Right forelimb (tissue), 1 donor: Measurements from ENCODE around the gene UBFD1.
"Not testable (repeated sequence)": the region's sequence is repeated elsewhere in the genome, so short reads cannot be mapped to it uniquely, and the experiment has no call there.

ENCODE experiments used
- DNase-seq: peaks from one replicate; pipeline ENCODE4 v3.0.0-alpha.2; 2018

Gene UBFD1, protein sequence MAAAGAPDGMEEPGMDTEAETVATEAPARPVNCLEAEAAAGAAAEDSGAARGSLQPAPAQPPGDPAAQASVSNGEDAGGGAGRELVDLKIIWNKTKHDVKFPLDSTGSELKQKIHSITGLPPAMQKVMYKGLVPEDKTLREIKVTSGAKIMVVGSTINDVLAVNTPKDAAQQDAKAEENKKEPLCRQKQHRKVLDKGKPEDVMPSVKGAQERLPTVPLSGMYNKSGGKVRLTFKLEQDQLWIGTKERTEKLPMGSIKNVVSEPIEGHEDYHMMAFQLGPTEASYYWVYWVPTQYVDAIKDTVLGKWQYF

DNA sequence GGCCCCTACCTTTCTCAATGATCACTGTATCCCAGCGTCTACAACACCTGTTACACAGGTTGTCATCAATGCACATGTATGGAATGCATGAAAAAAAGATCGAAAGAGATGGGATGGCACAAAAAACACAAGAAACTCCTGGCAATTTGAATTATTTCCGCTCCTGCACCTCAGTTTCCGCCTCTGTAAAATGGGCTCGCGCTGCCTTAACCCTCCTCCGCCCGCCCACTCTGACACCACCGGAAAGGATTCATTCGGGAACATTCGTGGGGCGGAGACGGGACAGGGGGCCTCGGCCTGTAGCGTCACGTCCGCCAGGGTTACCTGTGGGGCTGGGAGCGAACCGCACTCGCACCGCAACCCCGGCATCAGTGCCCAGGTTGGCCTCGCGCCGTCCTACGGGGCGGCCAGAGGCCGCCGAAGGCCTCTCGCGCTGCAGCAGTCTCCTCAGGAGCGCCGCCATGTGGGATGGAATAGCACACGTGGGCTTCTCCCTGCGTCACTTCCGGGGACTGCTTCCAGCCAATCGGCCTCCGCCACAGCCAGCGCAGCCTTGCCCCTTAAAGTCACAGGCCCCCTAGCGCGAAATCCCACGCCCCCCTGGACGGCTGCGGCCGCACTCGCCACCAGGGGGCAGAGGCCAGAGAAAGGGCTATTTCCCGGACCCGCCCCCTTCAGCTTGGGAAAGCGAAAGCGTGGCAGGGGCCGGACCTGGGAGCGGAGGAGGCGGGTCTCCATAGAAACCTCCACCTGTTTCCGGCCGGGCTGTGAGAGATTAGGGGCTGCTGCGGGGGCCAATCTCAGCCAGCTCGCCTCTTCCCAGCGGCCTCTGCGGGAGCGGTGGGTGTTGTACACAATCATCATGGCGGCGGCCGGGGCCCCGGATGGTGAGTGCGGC, at the start of gene UBFD1, which contains the start of gene EARS2:
Gene UBFD1 (plus strand): TSS at position 847 of the 898 bp plus-strand sequence. CDS start 16 bp downstream, at position 863.
Gene EARS2 (minus strand): TSS at position 470 of the 898 bp plus-strand sequence. CDS start 7 bp downstream, at position 463.
- peak; percentile 100 for DNase-seq

DNA sequence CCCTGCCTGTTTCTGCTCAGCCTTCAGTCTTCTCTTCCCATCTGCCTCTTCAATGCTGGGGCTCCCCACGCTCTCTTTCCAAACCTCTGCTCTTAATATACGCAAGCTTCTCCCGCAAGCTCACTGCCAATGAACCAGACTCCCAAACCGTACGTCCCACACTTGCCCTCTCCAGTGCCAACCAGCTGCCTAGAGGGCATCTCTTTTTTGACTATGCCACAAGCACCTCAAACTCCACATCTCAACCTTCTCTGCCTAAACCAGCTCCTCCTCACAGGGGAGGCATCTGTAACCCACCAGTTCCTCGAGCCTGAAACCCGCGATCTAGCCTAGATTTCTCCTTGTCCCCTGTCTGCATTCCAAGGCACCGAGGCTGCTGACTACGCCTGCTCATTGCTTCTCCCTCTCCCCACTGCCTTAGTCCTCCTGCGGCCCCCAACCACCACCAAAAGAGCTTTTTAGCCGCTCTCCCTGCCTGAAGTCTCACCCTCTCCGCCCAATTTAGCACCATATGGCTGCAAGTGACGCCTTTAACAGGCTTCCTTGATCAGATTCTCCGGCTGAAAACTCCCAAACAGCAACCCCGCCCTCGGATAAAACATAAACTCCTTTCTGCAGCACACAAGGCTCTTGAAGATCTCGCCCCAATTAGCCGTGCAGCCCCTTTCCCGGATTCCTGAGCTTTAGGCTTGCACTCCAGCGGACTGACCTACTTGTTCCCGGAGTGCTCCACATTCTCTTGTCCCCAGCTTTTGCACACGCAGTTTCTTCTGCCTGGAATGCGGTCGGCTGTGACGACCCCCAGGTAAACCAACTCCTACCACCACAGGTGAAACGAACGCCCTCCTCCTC, 48.7 kb upstream of the UBFD1 start:
- peak; percentile 51 for DNase-seq

DNA sequence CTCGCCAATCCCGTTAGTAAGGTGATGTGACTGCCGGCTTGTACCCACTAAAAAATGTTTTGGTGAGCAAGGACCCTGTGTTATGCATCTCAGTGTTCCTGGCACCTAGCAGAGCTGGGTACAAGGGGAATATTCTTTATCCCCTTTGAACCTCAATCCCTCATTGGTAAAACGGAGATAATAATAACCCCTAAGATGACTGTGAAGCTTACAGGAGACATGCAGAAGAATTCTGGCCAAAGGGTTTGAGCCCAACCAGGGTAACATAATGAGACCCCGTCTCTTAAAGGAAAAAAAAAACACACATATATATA, 48.1 kb upstream of the UBFD1 start:
- no peak for DNase-seq

DNA sequence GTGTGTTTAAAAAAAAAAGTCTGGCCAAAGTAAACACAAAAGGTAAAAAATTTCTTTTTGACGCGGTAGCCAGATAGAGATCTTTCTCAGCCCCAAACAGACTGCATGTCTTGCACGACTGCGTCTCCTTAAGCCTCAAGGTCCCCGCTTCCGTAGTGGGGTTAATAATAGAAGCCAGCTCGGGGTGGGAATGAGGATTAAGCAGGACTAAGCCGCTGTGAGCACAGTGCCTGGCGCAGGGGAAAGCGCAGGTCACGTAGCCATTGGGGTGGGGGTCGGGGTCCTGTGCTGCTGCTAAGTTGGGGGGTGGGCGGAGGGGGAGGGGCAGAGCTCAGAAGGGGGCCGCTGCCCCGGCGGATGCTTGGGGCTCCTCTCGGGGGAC, 47.8 kb upstream of the UBFD1 start:
- DNase-seq, result peak; percentile 59

DNA sequence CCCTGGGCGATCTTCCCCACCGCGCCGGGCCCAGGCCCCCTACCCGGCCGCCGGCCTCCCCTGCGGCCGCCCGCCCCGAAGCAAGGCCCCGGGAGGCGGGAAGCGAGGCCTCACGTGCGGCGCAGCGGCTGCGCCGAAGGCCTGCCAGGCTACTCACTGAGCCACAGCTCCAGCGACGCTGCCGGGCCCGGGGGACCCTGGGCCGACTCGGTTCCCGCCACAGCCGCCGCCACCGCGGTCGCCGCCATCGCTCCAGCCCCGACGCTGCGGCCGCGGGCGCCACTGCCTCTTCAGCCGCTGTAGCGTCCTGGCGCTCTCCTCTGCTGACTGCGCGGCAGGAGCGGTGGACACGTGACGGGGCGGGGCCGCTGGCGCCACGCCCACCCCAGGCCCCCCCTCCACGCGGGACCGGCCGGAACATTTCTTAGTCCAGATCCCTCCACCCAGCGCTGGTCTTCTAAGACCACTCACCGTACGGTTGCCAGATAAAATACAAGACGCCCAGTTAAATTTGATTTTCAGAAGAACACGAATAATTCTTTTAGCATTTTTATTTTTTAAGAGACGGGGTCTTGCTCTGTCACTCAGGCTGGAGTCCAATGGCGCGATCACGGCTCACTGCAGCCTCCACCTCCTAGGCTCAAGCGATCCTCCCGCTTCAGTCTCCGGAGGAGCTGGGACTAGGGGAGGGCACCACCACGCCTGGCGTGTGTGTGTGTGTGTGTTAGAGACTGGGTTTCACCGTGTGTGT, 47.2 kb upstream of the UBFD1 start, which contains the start of gene GGA2:
Gene GGA2 (minus strand): TSS at position 331 of the 751 bp plus-strand sequence. CDS start 83 bp downstream, at position 248.
- DNase-seq, result peak; percentile 95

DNA sequence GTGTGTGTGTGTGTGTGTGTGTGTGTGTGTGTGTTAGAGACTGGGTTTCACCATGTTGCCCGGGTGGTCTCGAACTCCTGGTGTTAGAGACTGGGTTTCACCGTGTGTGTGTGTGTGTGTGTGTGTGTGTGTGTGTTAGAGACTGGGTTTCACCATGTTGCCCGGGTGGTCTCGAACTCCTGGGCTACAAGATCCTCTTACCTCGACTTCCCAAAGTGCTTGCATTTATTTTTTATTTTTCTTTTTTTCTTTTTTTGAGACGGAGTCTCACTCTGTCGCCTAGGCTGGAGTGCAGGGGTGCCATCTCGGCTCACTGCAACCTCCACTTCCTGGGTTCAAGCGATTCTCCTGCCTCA, 46.6 kb upstream of the UBFD1 start:
- DNase-seq, result not testable (repeated sequence)

DNA sequence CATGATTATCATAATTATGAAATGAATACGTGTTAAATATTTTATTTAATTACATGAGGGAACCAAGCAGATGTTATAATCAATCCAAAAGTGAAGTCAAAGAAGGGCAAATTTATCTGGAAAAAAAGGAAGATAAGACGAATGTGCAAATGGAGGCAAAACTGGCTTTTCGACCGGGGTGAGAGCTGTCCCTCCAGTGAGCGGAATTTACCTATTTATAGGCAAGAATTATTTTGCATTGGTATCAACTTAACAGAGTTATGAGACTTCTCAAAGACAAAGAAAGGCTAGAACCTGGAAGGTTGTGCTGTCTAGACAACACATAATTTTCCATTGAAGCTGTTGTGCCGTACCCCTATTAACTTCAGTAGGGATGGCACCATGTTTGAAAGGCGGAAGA, 45.8 kb upstream of the UBFD1 start:
- no peak for DNase-seq

DNA sequence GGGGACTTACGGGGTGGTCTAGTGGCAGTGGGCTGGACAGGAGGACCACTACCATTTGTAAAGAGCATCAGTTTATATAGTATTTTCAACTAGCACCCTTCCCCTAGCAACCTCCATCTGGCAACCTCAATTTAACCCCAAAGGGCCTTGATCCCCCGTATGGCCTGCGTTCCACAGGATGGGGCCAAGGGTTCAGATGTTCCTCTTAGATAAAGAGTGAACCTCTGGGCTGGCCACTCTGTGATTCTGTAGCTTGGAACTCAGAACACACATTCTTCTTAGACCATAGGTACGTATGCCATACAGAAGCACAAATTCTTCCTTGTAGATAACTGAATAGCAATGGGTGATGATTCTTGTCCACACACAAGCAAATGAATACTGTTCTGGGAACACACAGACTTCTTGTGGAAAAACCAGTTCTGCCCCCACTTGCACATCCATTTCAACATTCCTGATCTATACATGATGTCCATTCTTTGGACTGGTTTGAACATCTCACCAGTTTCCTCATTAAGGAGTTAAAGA, 45.3 kb upstream of the UBFD1 start:
- DNase-seq, result no peak

DNA sequence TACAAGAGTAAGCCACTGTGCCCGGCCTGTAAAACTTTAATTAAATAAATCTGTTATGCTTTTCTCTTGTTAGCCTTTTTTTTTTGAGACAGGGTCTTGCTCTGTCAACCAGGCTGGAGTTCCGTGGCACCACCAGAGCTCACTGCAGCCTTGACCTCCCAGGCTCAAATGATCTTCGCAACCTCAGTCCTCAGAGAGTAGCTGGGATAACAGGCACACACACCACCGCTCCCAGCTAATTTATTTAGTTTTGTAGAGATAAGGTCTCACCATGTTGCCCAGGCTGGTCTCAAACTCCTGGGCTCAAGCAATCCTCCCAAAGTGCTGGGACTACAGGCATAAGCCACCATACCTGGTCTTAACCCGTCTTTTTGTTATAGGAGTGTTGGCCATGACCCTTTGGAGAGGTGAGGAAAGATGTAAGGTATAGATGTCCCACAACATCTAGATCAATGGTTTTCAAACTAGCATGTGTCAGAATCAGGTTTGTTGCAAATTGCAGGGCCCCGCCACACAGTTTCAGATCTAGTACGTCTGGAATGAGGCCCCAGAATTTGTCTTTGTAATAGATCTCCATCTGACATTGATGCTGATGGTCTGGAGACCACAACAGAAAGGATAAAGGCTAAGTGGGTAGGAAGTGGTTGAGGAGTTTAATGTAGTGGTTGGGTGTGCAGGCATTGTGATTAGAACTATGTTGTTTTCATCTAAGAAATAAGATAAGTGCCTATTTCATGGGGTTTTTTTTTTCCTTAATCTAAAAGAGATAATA, 43.0 kb upstream of the UBFD1 start:
- no peak for DNase-seq

DNA sequence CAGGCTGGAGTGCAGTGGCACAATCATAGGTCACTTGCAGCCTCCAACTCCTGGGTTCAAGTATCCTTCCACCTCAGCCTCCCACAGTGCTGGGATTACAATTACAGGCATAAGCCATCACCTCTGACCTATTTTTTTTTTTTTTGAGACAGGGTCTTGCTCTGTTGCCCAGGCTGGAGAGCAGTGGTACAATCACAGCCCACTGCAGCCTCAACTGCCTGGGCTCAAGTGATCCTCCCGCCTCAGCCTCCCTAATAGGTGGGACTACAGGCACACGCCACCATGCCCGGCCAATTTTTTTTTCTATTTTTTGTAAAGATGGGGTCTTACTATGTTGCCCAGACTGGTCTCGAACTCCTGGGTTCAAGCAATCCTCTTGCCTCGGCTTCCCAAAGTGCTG, 41.6 kb upstream of the UBFD1 start:
- no peak for DNase-seq

DNA sequence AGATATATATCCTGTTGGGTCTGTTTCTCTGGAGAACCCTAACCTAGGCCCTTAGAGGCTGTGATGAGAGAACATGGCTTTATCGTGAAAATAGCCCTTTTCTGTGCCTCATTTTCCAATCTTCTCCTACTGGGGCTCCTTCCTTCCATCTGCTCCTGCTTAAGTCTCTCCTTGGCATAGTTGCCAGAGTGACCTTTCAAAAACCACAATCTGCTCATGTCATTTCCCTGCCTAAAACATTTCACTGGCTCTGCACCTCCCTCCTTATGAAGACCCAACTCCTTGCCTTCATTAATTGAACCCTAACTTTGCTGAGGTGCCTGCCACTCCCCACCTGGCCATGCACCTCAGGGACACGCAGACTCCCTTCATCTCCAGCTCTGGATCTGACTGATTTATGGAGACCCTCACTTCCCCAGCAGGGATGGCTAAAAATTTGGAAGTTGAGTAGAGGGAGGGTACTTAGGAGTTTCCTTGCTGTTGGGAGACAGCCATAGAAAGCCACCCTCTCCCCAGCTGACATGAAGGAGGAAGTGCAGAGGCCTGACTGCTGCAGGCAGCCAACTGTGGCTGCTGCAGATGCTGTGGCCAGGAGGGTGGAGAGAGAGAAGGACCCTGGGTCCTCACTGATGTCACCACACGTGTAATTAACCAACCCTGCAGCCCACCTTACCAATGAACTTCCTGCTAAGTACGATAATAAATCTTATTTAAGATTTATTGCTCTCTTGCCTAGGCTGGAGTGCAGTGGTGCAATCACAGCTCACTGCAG, 41.0 kb upstream of the UBFD1 start:
- no peak for DNase-seq

DNA sequence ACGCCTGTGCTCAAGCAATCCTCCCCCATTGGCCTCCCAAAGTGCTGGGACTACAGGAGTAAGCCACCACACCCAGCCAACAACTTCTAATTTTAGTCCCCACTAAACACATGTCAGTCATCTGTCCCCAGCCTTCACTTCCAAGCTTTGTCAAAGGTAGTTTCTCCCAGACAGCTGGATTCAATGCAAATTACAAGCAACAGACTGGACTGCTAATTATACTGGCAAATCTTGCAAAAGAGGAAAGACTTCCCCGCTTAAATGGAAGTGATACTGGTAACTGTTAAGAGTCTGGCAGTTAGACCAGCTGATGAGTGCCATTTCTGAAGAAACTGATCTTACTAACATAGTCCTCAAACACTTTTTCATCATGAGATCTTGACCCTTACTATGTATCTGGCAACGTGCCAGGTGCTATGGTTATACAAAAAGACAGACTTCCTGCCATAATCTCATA, 39.1 kb upstream of the UBFD1 start:
- no peak for DNase-seq

DNA sequence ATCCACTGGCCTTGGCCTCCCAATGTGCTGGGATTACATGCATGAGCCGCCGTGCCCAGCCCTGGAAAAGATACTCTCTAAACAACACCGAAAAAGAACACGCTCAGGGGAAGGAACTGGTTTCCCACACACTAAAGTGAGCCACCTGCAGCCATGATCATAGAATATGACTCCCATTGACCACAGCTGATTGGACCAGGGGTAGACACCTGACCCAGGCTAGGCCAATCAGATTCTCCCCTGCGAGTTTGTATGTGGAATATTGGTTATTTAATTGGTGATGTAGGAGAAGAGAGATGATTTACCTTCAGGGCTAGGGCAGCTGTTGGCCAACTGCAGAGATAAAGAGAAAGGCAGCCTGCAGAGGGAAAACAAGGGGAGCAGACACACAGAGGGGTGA, 38.2 kb upstream of the UBFD1 start:
- DNase-seq, result no peak

DNA sequence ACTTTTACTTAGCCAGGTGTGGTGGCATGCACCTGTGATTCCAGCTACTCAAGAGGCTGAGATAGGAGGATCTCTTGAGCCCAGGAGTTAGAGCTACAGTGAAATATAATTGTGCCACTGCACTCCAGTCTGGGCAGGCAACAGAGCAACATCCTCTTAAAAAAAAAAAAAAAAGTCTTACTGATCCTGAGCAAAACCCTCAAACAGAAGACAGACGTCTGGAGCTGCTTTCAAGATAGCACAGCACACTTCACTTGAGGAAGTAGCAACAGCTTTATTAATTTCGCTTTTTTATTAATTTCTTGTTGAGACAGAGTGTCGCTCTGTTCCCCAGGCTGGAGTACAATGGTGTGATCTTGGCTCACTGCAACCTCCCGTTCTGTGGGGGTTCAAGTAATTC, 37.0 kb upstream of the UBFD1 start:
- DNase-seq, result no peak

DNA sequence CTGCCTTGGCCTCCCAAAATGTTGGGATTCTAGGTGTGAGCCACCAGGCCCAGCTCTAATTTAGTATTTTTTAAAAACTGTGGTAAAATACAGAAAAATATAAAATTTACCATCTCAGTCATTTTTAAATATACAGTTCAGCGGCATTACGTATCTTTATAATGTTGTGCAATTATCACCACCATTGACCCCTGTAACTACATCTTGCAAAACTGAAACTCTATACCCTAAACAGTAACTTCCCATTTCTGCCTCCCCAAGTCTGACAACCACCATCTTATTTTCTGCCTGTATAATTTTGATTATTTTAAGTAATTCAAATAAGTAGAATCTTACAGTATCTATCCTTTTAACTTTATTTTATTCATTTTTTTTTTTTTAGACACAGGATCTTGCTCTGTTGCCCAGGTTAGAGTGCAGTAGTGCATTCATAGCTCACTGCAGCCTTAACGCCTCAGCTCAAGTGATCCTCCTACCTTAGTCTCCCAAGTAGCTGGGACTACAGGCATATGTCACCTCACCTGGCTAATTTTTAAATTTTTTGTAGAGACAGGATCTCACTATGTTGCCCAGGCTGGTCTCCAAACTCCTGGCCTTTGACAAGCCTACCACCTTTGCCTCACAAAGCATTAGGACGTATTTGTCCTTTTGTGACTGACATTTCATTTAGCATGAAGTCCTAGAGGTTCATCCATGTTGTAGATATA, 36.3 kb upstream of the UBFD1 start:
- DNase-seq, result no peak

DNA sequence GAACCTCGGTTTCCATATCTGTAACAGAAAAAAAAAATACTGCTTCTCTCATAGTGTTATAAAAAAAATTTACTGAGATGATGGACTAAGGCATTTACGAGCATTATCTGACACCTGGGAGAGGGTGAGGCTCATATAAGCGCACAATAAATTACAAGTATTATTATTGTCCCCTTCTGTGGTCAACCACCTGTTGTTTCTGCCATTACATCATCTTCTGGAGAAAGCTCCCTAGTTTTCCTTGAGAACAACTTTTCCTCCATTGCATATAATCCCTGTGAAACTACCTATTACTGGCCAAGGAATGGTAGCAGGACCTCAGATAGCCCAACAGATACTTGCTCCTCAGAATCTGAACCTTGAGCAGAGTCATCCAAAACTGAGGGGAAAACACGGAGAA, 35.6 kb upstream of the UBFD1 start:
- DNase-seq, result no peak

DNA sequence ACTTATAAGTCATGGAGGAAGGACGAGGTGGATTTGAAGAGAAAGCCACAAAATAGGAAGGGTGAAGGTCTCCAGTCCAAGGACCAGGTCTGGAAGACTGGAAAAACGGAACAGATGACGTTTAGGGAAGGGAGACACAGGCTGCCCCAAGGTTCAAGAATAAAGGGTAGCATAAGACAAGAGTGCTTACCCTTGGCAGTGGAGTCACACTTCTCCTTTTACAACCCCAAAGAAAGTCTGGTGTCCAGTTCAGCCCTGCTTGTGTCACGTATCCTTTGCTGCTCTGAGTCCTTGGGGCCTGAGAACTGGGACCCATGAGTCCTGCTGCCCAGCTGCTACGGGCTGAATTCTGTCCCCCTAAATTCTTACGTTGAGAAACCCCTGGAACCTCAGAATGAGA, 34.2 kb upstream of the UBFD1 start:
- no peak for DNase-seq

DNA sequence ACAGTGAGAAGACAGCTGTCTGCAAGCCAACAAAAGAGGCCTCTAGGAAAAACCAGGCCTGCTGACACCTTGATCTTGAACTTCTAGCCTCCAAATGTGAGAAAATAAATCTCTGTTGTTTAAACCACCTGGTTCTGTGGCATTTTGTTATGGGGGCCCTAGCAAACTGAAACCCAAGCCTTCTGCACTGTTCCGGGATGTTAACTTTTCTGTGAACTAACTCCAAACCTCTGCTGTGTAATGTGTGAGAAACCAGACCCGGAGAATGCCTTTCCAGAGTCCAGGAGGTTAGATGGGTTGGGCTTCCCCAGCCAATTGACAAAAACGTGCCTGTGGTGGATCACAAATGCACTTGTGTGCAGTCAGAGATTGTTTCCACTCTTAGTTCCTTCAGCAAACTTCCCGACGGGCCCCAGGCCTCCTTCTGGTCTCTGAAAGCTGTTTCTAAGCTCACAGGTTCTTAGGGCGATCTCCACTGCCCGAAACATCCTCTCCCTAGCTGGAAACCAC, 33.6 kb upstream of the UBFD1 start:
- DNase-seq, result no peak

DNA sequence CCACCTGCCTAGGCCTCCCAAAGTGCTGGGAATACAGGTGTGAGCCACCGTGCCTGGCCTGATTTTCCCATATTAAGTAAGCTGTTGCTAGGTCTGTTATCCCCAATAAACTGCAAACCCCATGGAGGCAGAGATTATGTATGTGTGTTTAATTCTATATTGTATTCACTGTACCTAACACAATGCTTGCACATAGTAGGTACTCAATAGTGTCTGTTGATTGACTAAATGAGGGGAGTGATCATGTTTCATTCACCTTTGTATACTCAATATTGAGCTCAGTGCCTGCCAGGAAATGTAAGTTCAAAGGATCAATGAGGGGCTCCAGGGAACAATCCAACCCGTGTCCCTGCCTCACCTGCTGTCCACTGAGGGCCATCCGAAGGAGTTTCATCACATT, 32.6 kb upstream of the UBFD1 start:
- DNase-seq, result no peak
